ENCODE data around the gene MAD2L1. TPM values are rescaled to one million over a fixed set of nuclear protein-coding genes. Genes with fewer than 3 reads are reported as not detected.

Gene MAD2L1
- total RNA-seq, 1 experiment from 2014 or later = 43.7 TPM

GRCh38 chr4:120037411-120037810 is 29.2 kb downstream of the MAD2L1 start:
- H3K4me1 ChIP-seq (ENCODE audit: control insufficient read depth, insufficient read depth, low read length) = no peaks in the 10 kb centered on the region
- intact Hi-C loops (cut with micrococcal nuclease; ENCODE audit: unreplicated experiment) (no loop called here), in situ Hi-C loops (cut with HindIII; ENCODE audit: low pct_unique_long_range_greater_than_20kb, low sequenced_read_pairs) (no loop called here)
- no peaks in the 10 kb centered on the region for H3K9me3 ChIP-seq (ENCODE audit: control insufficient read depth, insufficient read depth, low read depth, low read length)
- no peak overlapping the region for H3K27ac ChIP-seq (ENCODE audit: low read length)
- CTCF ChIA-PET = no interaction called here
- H3K36me3 ChIP-seq (ENCODE audit: control insufficient read depth, insufficient read depth, low read length) = no peaks in the 10 kb centered on the region
- TF ChIP-seq TCF7L2 (IDR thresholded peaks at IDR 0.05; ENCODE audit: low read depth, low read length) = no peak
- no peak for TF ChIP-seq POLR2AphosphoS5 (IDR thresholded peaks at IDR 0.05; ENCODE audit: low read depth, low read length)
- TF ChIP-seq, protein P1, sequence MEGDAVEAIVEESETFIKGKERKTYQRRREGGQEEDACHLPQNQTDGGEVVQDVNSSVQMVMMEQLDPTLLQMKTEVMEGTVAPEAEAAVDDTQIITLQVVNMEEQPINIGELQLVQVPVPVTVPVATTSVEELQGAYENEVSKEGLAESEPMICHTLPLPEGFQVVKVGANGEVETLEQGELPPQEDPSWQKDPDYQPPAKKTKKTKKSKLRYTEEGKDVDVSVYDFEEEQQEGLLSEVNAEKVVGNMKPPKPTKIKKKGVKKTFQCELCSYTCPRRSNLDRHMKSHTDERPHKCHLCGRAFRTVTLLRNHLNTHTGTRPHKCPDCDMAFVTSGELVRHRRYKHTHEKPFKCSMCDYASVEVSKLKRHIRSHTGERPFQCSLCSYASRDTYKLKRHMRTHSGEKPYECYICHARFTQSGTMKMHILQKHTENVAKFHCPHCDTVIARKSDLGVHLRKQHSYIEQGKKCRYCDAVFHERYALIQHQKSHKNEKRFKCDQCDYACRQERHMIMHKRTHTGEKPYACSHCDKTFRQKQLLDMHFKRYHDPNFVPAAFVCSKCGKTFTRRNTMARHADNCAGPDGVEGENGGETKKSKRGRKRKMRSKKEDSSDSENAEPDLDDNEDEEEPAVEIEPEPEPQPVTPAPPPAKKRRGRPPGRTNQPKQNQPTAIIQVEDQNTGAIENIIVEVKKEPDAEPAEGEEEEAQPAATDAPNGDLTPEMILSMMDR (IDR thresholded peaks at IDR 0.05) = no peak
- no peak for TF ChIP-seq SIN3A (IDR thresholded peaks at IDR 0.05; ENCODE audit: borderline replicate concordance, insufficient read depth, low read depth, low read length)
- no peak for TF ChIP-seq REST (IDR thresholded peaks at IDR 0.05; ENCODE audit: insufficient read depth in 1 of 2, low read depth in 2 of 2, low read length in 1 of 2)
- BruUV-seq (replicated peaks) = no TSS peak
- DNase-seq (ENCODE audit: low read depth, low spot score) (no peak), ATAC-seq (no peak)
- H3K4me3 ChIP-seq (ENCODE audit: low read depth in 2 of 2, low read length in 2 of 2) = no peak overlapping the region
- no peaks in the 10 kb centered on the region for H3K27me3 ChIP-seq (ENCODE audit: control insufficient read depth, insufficient read depth, low read length)
- POLR2A ChIA-PET = no interaction called here

DNA sequence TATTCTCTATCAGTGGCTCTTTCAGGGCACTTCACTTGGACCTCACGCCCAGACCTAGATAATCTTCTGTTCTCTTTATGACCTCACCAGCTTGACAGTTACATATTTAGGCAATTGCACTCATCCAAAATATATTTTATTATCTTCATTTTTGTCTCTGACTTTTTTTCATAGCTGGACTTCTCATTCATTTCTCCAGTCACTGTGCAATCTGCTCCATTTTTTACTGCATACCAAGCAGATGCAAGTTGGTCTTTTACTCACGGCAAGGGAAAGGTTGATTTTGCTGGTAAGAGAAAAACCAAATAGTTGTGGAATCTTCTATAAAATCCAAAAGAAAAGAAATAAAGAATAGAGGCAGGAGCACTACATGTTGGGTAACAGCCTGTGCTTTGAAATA is 31.7 kb downstream of the MAD2L1 start:
- no peak for ATAC-seq
- H3K36me3 ChIP-seq (ENCODE audit: control insufficient read depth, insufficient read depth, low read length) = no peaks in the 10 kb centered on the region
- TF ChIP-seq POLR2AphosphoS5 (IDR thresholded peaks at IDR 0.05; ENCODE audit: low read depth, low read length) (no peak), REST (IDR thresholded peaks at IDR 0.05; ENCODE audit: insufficient read depth in 1 of 2, low read depth in 2 of 2, low read length in 1 of 2) (no peak), SIN3A (IDR thresholded peaks at IDR 0.05; ENCODE audit: borderline replicate concordance, insufficient read depth, low read depth, low read length) (no peak)
- in situ Hi-C loops (cut with HindIII; ENCODE audit: low pct_unique_long_range_greater_than_20kb, low sequenced_read_pairs) = no loop called here
- ChIA-PET POLR2A (no interaction called here), CTCF (no interaction called here)
- no peak overlapping the region for H3K27ac ChIP-seq (ENCODE audit: low read length)
- intact Hi-C loops (cut with micrococcal nuclease; ENCODE audit: unreplicated experiment) = no loop called here
- no peak overlapping the region for H3K4me3 ChIP-seq (ENCODE audit: low read depth in 2 of 2, low read length in 2 of 2)
- H3K9me3 ChIP-seq (ENCODE audit: control insufficient read depth, insufficient read depth, low read depth, low read length) = no peaks in the 10 kb centered on the region
- no peaks in the 10 kb centered on the region for H3K4me1 ChIP-seq (ENCODE audit: control insufficient read depth, insufficient read depth, low read length)
- BruUV-seq (replicated peaks) = no TSS peak
- DNase-seq (ENCODE audit: low read depth, low spot score) = no peak
- H3K27me3 ChIP-seq (ENCODE audit: control insufficient read depth, insufficient read depth, low read length) = no peaks in the 10 kb centered on the region

Measured in Panc1 (cell line).